SK-N-SH (cell line): ENCODE results near the gene PERM1.
A peak's percentile ranks its signal among the peaks of the same experiment; 100 is the strongest.

Source experiments
- CTCF ChIP-seq: fragments of 200-600 bp; sonication (generic); IDR thresholded peaks from 2 replicates; pipeline ENCODE4 v1.6.1; 2017; ENCODE audit warnings: antibody characterized with exemption, mild to moderate bottlenecking, moderate library complexity
- GABPA ChIP-seq: IDR thresholded peaks from 2 replicates; pipeline ENCODE4 v1.4.0; 2012; ENCODE audit warnings: low read depth, mild to moderate bottlenecking
- MAX ChIP-seq: IDR thresholded peaks from 2 replicates; pipeline ENCODE4 v1.4.0; 2012; ENCODE audit warnings: low read depth
- MXI1 ChIP-seq: IDR thresholded peaks from 2 replicates; pipeline ENCODE4 v1.6.1; 2012; ENCODE audit warnings: mild to moderate bottlenecking, low read depth, low read length, improper control_type of control experiment
- POLR2AphosphoS5 ChIP-seq: IDR thresholded peaks from 2 replicates; pipeline ENCODE4 v1.6.1; 2012; ENCODE audit warnings: low read depth, low read length
- RFX5 ChIP-seq: IDR thresholded peaks from 2 replicates; pipeline ENCODE4 v1.6.1; 2012; ENCODE audit warnings: mild to moderate bottlenecking, improper control_type of control experiment, low read length
- TAF1 ChIP-seq: IDR thresholded peaks from 2 replicates; pipeline ENCODE4 v1.6.1; 2012; ENCODE audit warnings: low read depth, mild to moderate bottlenecking, low read length, moderate library complexity, borderline replicate concordance
- USF1 ChIP-seq: IDR thresholded peaks from 2 replicates; pipeline ENCODE4 v1.4.0; 2012; ENCODE audit warnings: low read depth, borderline replicate concordance

- TF ChIP-seq MXI1 (peak; percentile 17; the same call in 1 of the 2 replicates), CTCF (no peak), POLR2AphosphoS5 (no peak), RFX5 (no peak), TAF1 (no peak), MAX (no peak), GABPA (no peak), USF1 (no peak)
These were observed 38.1 kb upstream of the PERM1 start, which contains the start of gene AGRN for GRCh38 chr1:1020000-1020404.
